Measurements from ENCODE around the gene MYRF. TPM values are rescaled to one million over a fixed set of nuclear protein-coding genes. Genes with fewer than 3 reads are reported as not detected.
A peak's percentile ranks its signal among the peaks of the same experiment; 100 is the strongest.

MYRF gene
- total and polyA plus RNA-seq, 2 donors (not counting 1 experiment from before 2014, with no cell fraction given): 0.27 to 0.34 TPM

GRCh38 chr11:61793083-61793828, 40.8 kb downstream of the MYRF start:
- Histone ChIP-seq H4K20me1 (ENCODE audit: control insufficient read depth, insufficient read depth, low read length, poor library complexity, severe bottlenecking) (no peaks in the 10 kb centered on the region), H3K4me3 (ENCODE audit: control extremely low read depth in 1 of 5, extremely low read depth in 1 of 5, insufficient read depth in 1 of 5, low read depth in 2 of 5, low read length in 4 of 5) (peak overlapping the region; percentile 80 to 94 (median 88)), H3K36me3 (replicated peaks in 1 of 2; ENCODE audit: control extremely low read depth in 1 of 2, control insufficient read depth in 1 of 2, extremely low read depth in 1 of 2, insufficient read depth in 2 of 2, low read length in 1 of 2) (peaks cover 0 to 28% of the 10 kb centered on the region in 2 experiments), H3K9ac (ENCODE audit: low read length) (peak overlapping the region; percentile 87), H3K27ac (ENCODE audit: low read length in 2 of 2) (peak overlapping the region; percentile 92 to 96), H3K4me2 (replicated peaks; ENCODE audit: low read depth, low read length, poor library complexity, severe bottlenecking) (peak overlapping the region; percentile 80), H2AFZ (ENCODE audit: insufficient read depth, low read depth, low read length, poor library complexity, severe bottlenecking) (peak overlapping the region; percentile 99), H3K9me3 (ENCODE audit: control extremely low read depth in 1 of 3, control insufficient read depth in 2 of 3, insufficient read depth in 1 of 3, low read length in 2 of 3) (no peaks in the 10 kb centered on the region), H3K79me2 (ENCODE audit: control insufficient read depth, insufficient read depth, low read length) (peaks cover 83% of the 10 kb centered on the region), H3K27me3 (replicated peaks in 1 of 4; ENCODE audit: control extremely low read depth in 1 of 4, control insufficient read depth in 3 of 4, insufficient read depth in 4 of 4, low read length in 3 of 4) (no peaks in the 10 kb centered on the region), H3K4me1 (ENCODE audit: control insufficient read depth in 2 of 2, insufficient read depth in 2 of 2, low read length in 2 of 2) (peaks cover 11 to 23% of the 10 kb centered on the region in 2 donors)
- DNase-seq: no peak
- intact Hi-C loops (cut with micrococcal nuclease): loop anchor here (5.0 kb wide), 1 partner anchor 881 kb away; the partner anchor contains the start of gene TMEM109
- H3K4me1 Mint-ChIP-seq: peaks cover 32% of the 10 kb centered on the region
- H3K4me3 Mint-ChIP-seq: peak overlapping the region; percentile 93
- WGBS (ENCODE audit: insufficient coverage): 3% methylated on average over 23 of the region's 29 CpGs
- no peaks in the 10 kb centered on the region for H3K9me3 Mint-ChIP-seq (ENCODE audit: insufficient read depth)
- POLR2A ChIA-PET: interaction anchor here (0.7 to 1.9 kb wide), 3 partner anchors 88 to 331 kb away, joined by 3 to 6 read pairs (median 3); partner anchors contain the start of gene INCENP
- ATAC-seq (ENCODE audit: low read depth): no peak
- TF ChIP-seq CTCF (IDR thresholded peaks at IDR 0.05): no peak
- TF ChIP-seq EZH2 (IDR thresholded peaks at IDR 0.05; ENCODE audit: borderline replicate concordance, insufficient read depth, low read depth, low read length, poor library complexity, severe bottlenecking): no peak
- CTCF ChIA-PET: interaction anchor here (0.8 to 3.8 kb wide), 8 partner anchors 21 to 315 kb away, joined by 3 to 32 read pairs (median 9); no protein-coding TSS in a partner anchor
- no peaks in the 10 kb centered on the region for H3K27me3 Mint-ChIP-seq
- peak overlapping the region; percentile 97 for H3K27ac Mint-ChIP-seq

GRCh38 chr11:61793829-61794204, 41.4 kb downstream of the MYRF start:
- peaks cover 32% of the 10 kb centered on the region for H3K4me1 Mint-ChIP-seq
- H3K36me3 ChIP-seq (replicated peaks in 1 of 2; ENCODE audit: control extremely low read depth in 1 of 2, control insufficient read depth in 1 of 2, extremely low read depth in 1 of 2, insufficient read depth in 2 of 2, low read length in 1 of 2): peaks cover 0 to 23% of the 10 kb centered on the region in 2 experiments

More at GRCh38 chr11:61793829-61794204, 41.4 kb downstream of the MYRF start:
- Histone ChIP-seq H3K27me3 (replicated peaks in 1 of 4; ENCODE audit: control extremely low read depth in 1 of 4, control insufficient read depth in 3 of 4, insufficient read depth in 4 of 4, low read length in 3 of 4) (no peaks in the 10 kb centered on the region), H3K4me1 (ENCODE audit: control insufficient read depth in 2 of 2, insufficient read depth in 2 of 2, low read length in 2 of 2) (peaks cover 11 to 23% of the 10 kb centered on the region in 2 donors), H3K4me2 (replicated peaks; ENCODE audit: low read depth, low read length, poor library complexity, severe bottlenecking) (peak overlapping the region; percentile 80), H4K20me1 (ENCODE audit: control insufficient read depth, insufficient read depth, low read length, poor library complexity, severe bottlenecking) (no peaks in the 10 kb centered on the region), H3K9ac (ENCODE audit: low read length) (no peak overlapping the region), H3K4me3 (ENCODE audit: control extremely low read depth in 1 of 5, extremely low read depth in 1 of 5, insufficient read depth in 1 of 5, low read depth in 2 of 5, low read length in 4 of 5) (no peak overlapping the region), H3K9me3 (ENCODE audit: control extremely low read depth in 1 of 3, control insufficient read depth in 2 of 3, insufficient read depth in 1 of 3, low read length in 2 of 3) (no peaks in the 10 kb centered on the region), H3K27ac (ENCODE audit: low read length in 2 of 2) (no peak overlapping the region), H3K79me2 (ENCODE audit: control insufficient read depth, insufficient read depth, low read length) (peaks cover 86% of the 10 kb centered on the region), H2AFZ (ENCODE audit: insufficient read depth, low read depth, low read length, poor library complexity, severe bottlenecking) (no peak overlapping the region)
- H3K27me3 Mint-ChIP-seq: no peaks in the 10 kb centered on the region
- no peak for TF ChIP-seq EZH2 (IDR thresholded peaks at IDR 0.05; ENCODE audit: borderline replicate concordance, insufficient read depth, low read depth, low read length, poor library complexity, severe bottlenecking)
- no peak for TF ChIP-seq CTCF (IDR thresholded peaks at IDR 0.05)
- H3K27ac Mint-ChIP-seq: peak overlapping the region; percentile 41
- intact Hi-C loops (cut with micrococcal nuclease): loop anchor here (5.0 kb wide), 1 partner anchor 882 kb away; the partner anchor contains the start of gene TMEM109
- ChIA-PET CTCF (interaction anchor here (0.8 to 3.8 kb wide), 7 partner anchors 20 to 315 kb away, joined by 3 to 32 read pairs (median 9); no protein-coding TSS in a partner anchor), POLR2A (no interaction called here)
- peak overlapping the region; percentile 93 for H3K4me3 Mint-ChIP-seq
- ATAC-seq (ENCODE audit: low read depth) (no peak), DNase-seq (no peak)
- 81% methylated on average over 3 of the region's 3 CpGs for WGBS (ENCODE audit: insufficient coverage)
- no peaks in the 10 kb centered on the region for H3K9me3 Mint-ChIP-seq (ENCODE audit: insufficient read depth)

Data from B cell (primary cell).